WTC11 (cell line): ENCODE data around the gene PKDCC. TPM values are rescaled to one million over a fixed set of nuclear protein-coding genes. Genes with fewer than 3 reads are reported as not detected.

Experiments used
- ATAC-seq: fragments of 200-7000 bp; cut with Tn5 transposase; 2 replicates; pipeline ENCODE4 v1.10.0; 2021; ENCODE audit warnings: mild to moderate bottlenecking, moderate library complexity
- CTCF ChIA-PET: fragments of 300-600 bp; sonication (Branson Sonifier 250); formaldehyde crosslinking; loops from one replicate; lab custom pipeline; 2021; ENCODE audit warnings: antibody characterized with exemption; lab: Charles Lee
- POLR2A ChIA-PET: fragments of 350-600 bp; sonication (Branson Sonifier 250); formaldehyde crosslinking; loops from one replicate; lab custom pipeline; 2021; ENCODE audit warnings: antibody characterized with exemption; lab: Charles Lee
- DNase-seq: peaks from one replicate; pipeline ENCODE4 v3.0.0; 2021; ENCODE audit warnings: low spot score
- H3K27ac Mint-ChIP-seq: 2 replicates; pipeline ENCODE4 v1.8.0; 2021; ENCODE audit warnings: mixed read lengths
- H3K27me3 Mint-ChIP-seq: 2 replicates; pipeline ENCODE4 v1.8.0; 2021; ENCODE audit warnings: low read depth, mild to moderate bottlenecking, moderate library complexity, mixed read lengths
- H3K36me3 Mint-ChIP-seq: 2 replicates; pipeline ENCODE4 v1.8.0; 2021; ENCODE audit warnings: mixed read lengths
- H3K4me1 Mint-ChIP-seq: 2 replicates; pipeline ENCODE4 v1.8.0; 2022; ENCODE audit warnings: mixed read lengths
- H3K4me3 Mint-ChIP-seq: 2 replicates; pipeline ENCODE4 v1.8.0; 2021; ENCODE audit warnings: mild to moderate bottlenecking, moderate library complexity, mixed read lengths
- H3K9me3 Mint-ChIP-seq: 2 replicates; pipeline ENCODE4 v1.8.0; 2021; ENCODE audit warnings: mixed read lengths
- ARID4B ChIP-seq: sonication (generic); formaldehyde crosslinking; IDR thresholded peaks from 2 replicates; pipeline ENCODE4 v1.8.0; 2023; ENCODE audit warnings: missing genetic modification reagents, mild to moderate bottlenecking, borderline replicate concordance
- CBFB ChIP-seq: sonication (generic); formaldehyde crosslinking; IDR thresholded peaks from 2 replicates; pipeline ENCODE4 v1.8.1; 2022; ENCODE audit warnings: mild to moderate bottlenecking, low read depth, missing genetic modification reagents
- CTCF ChIP-seq: fragments of 200-600 bp; IDR thresholded peaks from 2 replicates; pipeline ENCODE4 v1.8.0; 2022; ENCODE audit warnings: antibody characterized with exemption
- ELF4 ChIP-seq: sonication (generic); formaldehyde crosslinking; IDR thresholded peaks from 2 replicates; pipeline ENCODE4 v1.8.1; 2022; ENCODE audit warnings: low read depth, mild to moderate bottlenecking, moderate library complexity, missing genetic modification reagents
- ETV6 ChIP-seq: sonication (generic); formaldehyde crosslinking; IDR thresholded peaks from 2 replicates; pipeline ENCODE4 v1.8.1; 2022; ENCODE audit warnings: mild to moderate bottlenecking, missing genetic modification reagents
- FOXP4 ChIP-seq: sonication (generic); formaldehyde crosslinking; IDR thresholded peaks from 2 replicates; pipeline ENCODE4 v1.8.0; 2022; ENCODE audit warnings: mild to moderate bottlenecking, missing genetic modification reagents
- GABPB1 ChIP-seq: sonication (generic); formaldehyde crosslinking; IDR thresholded peaks from 2 replicates; pipeline ENCODE4 v1.8.1; 2023; ENCODE audit warnings: mild to moderate bottlenecking, missing genetic modification reagents
- NFE2L1 ChIP-seq: sonication (generic); formaldehyde crosslinking; IDR thresholded peaks from 2 replicates; pipeline ENCODE4 v1.8.1; 2023; ENCODE audit warnings: missing genetic modification reagents
- SP1 ChIP-seq: sonication (generic); formaldehyde crosslinking; conservative IDR thresholded peaks from 2 replicates; pipeline ENCODE4 v1.8.1; 2022; ENCODE audit warnings: missing genetic modification reagents
- TEAD1 ChIP-seq: sonication (generic); formaldehyde crosslinking; IDR thresholded peaks from 2 replicates; pipeline ENCODE4 v1.8.0; 2022; ENCODE audit warnings: mild to moderate bottlenecking, missing genetic modification reagents
- ZBTB21 ChIP-seq: sonication (generic); formaldehyde crosslinking; IDR thresholded peaks from 2 replicates; pipeline ENCODE4 v1.8.1; 2023; ENCODE audit warnings: mild to moderate bottlenecking, missing genetic modification reagents, borderline replicate concordance
- ZNF138 ChIP-seq: sonication (generic); formaldehyde crosslinking; conservative IDR thresholded peaks from 2 replicates; pipeline ENCODE4 v1.8.1; 2022; ENCODE audit warnings: mild to moderate bottlenecking, moderate library complexity, missing genetic modification reagents
- ZNF423 ChIP-seq: fragments of 250-450 bp; sonication (Bioruptor Pico); IDR thresholded peaks from 2 replicates; pipeline ENCODE4 v2.1.2; 2022; ENCODE audit warnings: mild to moderate bottlenecking, moderate library complexity
- total RNA-seq: library from RNA; stranded (reverse); gene quantifications from 3 replicates; pipeline ENCODE4 v1.2.3, GENCODE V29; 2021
- TF ChIP-seq, protein P1 (sequence below): sonication (generic); formaldehyde crosslinking; IDR thresholded peaks from 2 replicates; pipeline ENCODE4 v1.8.0; 2022; ENCODE audit warnings: mild to moderate bottlenecking, missing genetic modification reagents
- TF ChIP-seq, protein P2 (sequence below): sonication (generic); formaldehyde crosslinking; IDR thresholded peaks from 2 replicates; pipeline ENCODE4 v1.8.1; 2023; ENCODE audit warnings: mild to moderate bottlenecking, missing genetic modification reagents
- TF ChIP-seq, protein P3 (sequence below): fragments of 250-450 bp; sonication (Bioruptor Pico); IDR thresholded peaks from 2 replicates; pipeline ENCODE4 v1.9.0; 2021; ENCODE audit warnings: mild to moderate bottlenecking, borderline replicate concordance
- TF ChIP-seq, protein P4 (sequence below): fragments of 250-450 bp; sonication (Bioruptor Pico); IDR thresholded peaks from 2 replicates; pipeline ENCODE4 v1.8.0; 2021; ENCODE audit warnings: mild to moderate bottlenecking

Gene PKDCC
- total RNA-seq, 1 experiment from 2014 or later: 27.3 TPM

DNA sequence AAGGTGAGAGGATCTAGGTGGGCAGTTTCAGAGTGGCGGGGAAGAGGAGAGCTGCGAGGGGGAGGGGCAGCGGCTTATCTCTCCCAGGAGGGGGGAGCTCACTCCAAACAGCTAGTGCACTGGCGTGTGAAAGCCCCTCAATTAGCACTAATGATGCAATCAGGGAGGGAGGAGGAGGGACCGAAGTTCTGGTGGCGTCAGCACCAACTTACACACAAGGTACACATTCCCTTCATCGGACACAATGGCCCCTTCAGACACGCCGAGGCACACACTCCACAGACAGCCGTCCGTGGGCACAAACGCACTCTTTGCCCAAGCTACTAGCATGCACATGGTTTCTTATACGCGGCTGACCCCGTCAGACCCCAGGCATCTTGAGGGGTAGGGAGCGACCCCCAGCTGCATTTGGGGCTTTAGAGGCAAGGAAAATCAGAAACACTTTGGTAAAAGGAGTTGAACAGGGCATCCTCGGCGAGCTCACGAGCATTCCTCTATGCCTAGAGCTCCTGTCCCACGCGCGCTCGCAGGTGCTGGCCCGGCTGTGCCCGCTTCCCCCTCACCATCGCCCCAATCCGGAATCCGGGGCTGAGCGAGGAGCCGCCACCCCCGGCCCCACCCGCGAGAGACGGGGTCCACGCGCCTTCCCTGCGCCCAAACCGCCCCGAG lies 868 bp upstream of the PKDCC start:
- ChIA-PET CTCF (interaction anchor here (0.7 to 6.7 kb wide), 15 partner anchors 8 to 193 kb away, joined by 3 to 75 read pairs (median 6); no protein-coding TSS in a partner anchor), POLR2A (interaction anchor here (0.6 to 3.5 kb wide), 13 partner anchors 16 to 176 kb away, joined by 3 to 28 read pairs (median 5); partner anchors contain the start of gene EML4)
- Mint-ChIP-seq H3K9me3 (no peaks in the 10 kb centered on the region), H3K4me3 (peak overlapping the region; percentile 79), H3K27ac (peak overlapping the region; percentile 80; the same call in 1 of the 2 replicates), H3K4me1 (peaks cover 72% of the 10 kb centered on the region), H3K36me3 (no peaks in the 10 kb centered on the region), H3K27me3 (peaks cover 20% of the 10 kb centered on the region)
- DNase-seq: peak; percentile 82
- peak; percentile 49 for ATAC-seq
- TF ChIP-seq SP1 (CRISPR knock-in tag): peak; percentile 73; the same call in 1 of the 2 replicates
- TF ChIP-seq ARID4B (CRISPR knock-in tag): 0 out of 2 replicates have a peak, but pooled peaks have one; percentile 42
- no peak for TF ChIP-seq ZNF138
- TF ChIP-seq, protein P1, sequence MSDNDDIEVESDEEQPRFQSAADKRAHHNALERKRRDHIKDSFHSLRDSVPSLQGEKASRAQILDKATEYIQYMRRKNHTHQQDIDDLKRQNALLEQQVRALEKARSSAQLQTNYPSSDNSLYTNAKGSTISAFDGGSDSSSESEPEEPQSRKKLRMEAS (CRISPR knock-in tag): peak; percentile 73
- peak; percentile 43; the same call in 1 of the 2 replicates for TF ChIP-seq ETV6 (CRISPR knock-in tag)
- TF ChIP-seq CTCF: no peak
- TF ChIP-seq, protein P2, sequence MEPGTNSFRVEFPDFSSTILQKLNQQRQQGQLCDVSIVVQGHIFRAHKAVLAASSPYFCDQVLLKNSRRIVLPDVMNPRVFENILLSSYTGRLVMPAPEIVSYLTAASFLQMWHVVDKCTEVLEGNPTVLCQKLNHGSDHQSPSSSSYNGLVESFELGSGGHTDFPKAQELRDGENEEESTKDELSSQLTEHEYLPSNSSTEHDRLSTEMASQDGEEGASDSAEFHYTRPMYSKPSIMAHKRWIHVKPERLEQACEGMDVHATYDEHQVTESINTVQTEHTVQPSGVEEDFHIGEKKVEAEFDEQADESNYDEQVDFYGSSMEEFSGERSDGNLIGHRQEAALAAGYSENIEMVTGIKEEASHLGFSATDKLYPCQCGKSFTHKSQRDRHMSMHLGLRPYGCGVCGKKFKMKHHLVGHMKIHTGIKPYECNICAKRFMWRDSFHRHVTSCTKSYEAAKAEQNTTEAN (CRISPR knock-in tag): peak; percentile 92
- TF ChIP-seq TEAD1 (CRISPR knock-in tag): peak; percentile 58; the same call in 1 of the 2 replicates
- TF ChIP-seq ZNF423 (CRISPR knock-in tag): peak; percentile 36; the same call in 1 of the 2 replicates
- TF ChIP-seq, protein P3, sequence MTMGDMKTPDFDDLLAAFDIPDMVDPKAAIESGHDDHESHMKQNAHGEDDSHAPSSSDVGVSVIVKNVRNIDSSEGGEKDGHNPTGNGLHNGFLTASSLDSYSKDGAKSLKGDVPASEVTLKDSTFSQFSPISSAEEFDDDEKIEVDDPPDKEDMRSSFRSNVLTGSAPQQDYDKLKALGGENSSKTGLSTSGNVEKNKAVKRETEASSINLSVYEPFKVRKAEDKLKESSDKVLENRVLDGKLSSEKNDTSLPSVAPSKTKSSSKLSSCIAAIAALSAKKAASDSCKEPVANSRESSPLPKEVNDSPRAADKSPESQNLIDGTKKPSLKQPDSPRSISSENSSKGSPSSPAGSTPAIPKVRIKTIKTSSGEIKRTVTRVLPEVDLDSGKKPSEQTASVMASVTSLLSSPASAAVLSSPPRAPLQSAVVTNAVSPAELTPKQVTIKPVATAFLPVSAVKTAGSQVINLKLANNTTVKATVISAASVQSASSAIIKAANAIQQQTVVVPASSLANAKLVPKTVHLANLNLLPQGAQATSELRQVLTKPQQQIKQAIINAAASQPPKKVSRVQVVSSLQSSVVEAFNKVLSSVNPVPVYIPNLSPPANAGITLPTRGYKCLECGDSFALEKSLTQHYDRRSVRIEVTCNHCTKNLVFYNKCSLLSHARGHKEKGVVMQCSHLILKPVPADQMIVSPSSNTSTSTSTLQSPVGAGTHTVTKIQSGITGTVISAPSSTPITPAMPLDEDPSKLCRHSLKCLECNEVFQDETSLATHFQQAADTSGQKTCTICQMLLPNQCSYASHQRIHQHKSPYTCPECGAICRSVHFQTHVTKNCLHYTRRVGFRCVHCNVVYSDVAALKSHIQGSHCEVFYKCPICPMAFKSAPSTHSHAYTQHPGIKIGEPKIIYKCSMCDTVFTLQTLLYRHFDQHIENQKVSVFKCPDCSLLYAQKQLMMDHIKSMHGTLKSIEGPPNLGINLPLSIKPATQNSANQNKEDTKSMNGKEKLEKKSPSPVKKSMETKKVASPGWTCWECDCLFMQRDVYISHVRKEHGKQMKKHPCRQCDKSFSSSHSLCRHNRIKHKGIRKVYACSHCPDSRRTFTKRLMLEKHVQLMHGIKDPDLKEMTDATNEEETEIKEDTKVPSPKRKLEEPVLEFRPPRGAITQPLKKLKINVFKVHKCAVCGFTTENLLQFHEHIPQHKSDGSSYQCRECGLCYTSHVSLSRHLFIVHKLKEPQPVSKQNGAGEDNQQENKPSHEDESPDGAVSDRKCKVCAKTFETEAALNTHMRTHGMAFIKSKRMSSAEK (CRISPR knock-in tag): no peak
- TF ChIP-seq NFE2L1 (CRISPR knock-in tag): 0 out of 2 replicates have a peak, but pooled peaks have one; percentile 35
- TF ChIP-seq, protein P4, sequence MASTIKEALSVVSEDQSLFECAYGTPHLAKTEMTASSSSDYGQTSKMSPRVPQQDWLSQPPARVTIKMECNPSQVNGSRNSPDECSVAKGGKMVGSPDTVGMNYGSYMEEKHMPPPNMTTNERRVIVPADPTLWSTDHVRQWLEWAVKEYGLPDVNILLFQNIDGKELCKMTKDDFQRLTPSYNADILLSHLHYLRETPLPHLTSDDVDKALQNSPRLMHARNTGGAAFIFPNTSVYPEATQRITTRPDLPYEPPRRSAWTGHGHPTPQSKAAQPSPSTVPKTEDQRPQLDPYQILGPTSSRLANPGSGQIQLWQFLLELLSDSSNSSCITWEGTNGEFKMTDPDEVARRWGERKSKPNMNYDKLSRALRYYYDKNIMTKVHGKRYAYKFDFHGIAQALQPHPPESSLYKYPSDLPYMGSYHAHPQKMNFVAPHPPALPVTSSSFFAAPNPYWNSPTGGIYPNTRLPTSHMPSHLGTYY (CRISPR knock-in tag): no peak
- no peak for TF ChIP-seq ELF4 (CRISPR knock-in tag)
- TF ChIP-seq CBFB: peak; percentile 74; the same call in 1 of the 2 replicates
- peak; percentile 97 for TF ChIP-seq GABPB1 (CRISPR knock-in tag)
- 0 out of 2 replicates have a peak, but pooled peaks have one; percentile 59 for TF ChIP-seq FOXP4 (CRISPR knock-in tag)
- peak; percentile 69; the same call in 1 of the 2 replicates for TF ChIP-seq ZBTB21 (CRISPR knock-in tag)
